PC-3 (cell line): Measurements from ENCODE around the gene ATF7IP. TPM values are rescaled to one million over a fixed set of nuclear protein-coding genes. Genes with fewer than 3 reads are reported as not detected.

Experiments used
- ATAC-seq: fragments of 200-7000 bp; cut with Tn5 transposase; 2 replicates; pipeline ENCODE4 v1.9.1; 2020; ENCODE audit warnings: mild to moderate bottlenecking, moderate library complexity
- BruUV-seq: library from RNA; stranded (reverse); fragments of 400-500 nt; replicated peaks from 2 replicates; lab custom pipeline; 2021; lab: Mats Ljungman, UMichigan
- CTCF ChIA-PET: fragments of 300-600 bp; sonication (Branson Sonifier 250); formaldehyde crosslinking; loops from one replicate; lab custom pipeline; 2022; ENCODE audit warnings: antibody characterized with exemption; lab: Charles Lee
- POLR2A ChIA-PET: fragments of 300-600 bp; sonication (Branson Sonifier 250); formaldehyde crosslinking; loops from one replicate; lab custom pipeline; 2022; ENCODE audit warnings: antibody characterized with exemption; ENCODE audit not compliant: unreplicated experiment; lab: Charles Lee
- DNase-seq: peaks from one replicate; pipeline ENCODE4 v3.0.0-alpha.2; 2015
- H2AFZ ChIP-seq: fragments of 300-600 bp; sonication (generic); 2 replicates; pipeline ENCODE4 v1.6.0; 2016; ENCODE audit warnings: antibody characterized with exemption, low read length
- H3F3A ChIP-seq: fragments of 300-600 bp; sonication (generic); one replicate; pipeline ENCODE4 v1.6.0; 2017; ENCODE audit warnings: antibody characterized with exemption, low read length, control low read depth, mild to moderate bottlenecking; ENCODE audit not compliant: unreplicated experiment
- H3K27ac ChIP-seq: fragments of 300-600 bp; sonication (generic); 2 replicates; pipeline ENCODE4 v1.5.1; 2016; ENCODE audit warnings: mild to moderate bottlenecking, low read length
- H3K27me3 ChIP-seq: fragments of 300-600 bp; sonication (generic); 2 replicates; pipeline ENCODE4 v1.6.1; 2016; ENCODE audit warnings: low read length, mixed read lengths
- H3K36me3 ChIP-seq: fragments of 300-600 bp; sonication (generic); 2 replicates; pipeline ENCODE4 v1.6.1; 2016; ENCODE audit warnings: low read depth, mixed run types, low read length, mixed read lengths
- H3K4me1 ChIP-seq: fragments of 300-600 bp; sonication (generic); 2 replicates; pipeline ENCODE4 v1.5.1; 2016; ENCODE audit warnings: low read length; ENCODE audit not compliant: insufficient read depth
- H3K4me2 ChIP-seq: fragments of 300-600 bp; sonication (generic); 2 replicates; pipeline ENCODE4 v1.6.0; 2016; ENCODE audit warnings: low read length
- H3K4me3 ChIP-seq: fragments of 300-600 bp; sonication (generic); 2 replicates; pipeline ENCODE4 v1.5.1; 2016; ENCODE audit warnings: mild to moderate bottlenecking, low read length, mixed read lengths
- H3K79me2 ChIP-seq: fragments of 300-600 bp; sonication (generic); 2 replicates; pipeline ENCODE4 v1.6.1; 2017; ENCODE audit warnings: low read length, mixed read lengths
- H3K9ac ChIP-seq: fragments of 300-600 bp; sonication (generic); 2 replicates; pipeline ENCODE4 v1.6.0; 2016; ENCODE audit warnings: mild to moderate bottlenecking, low read length
- H3K9me2 ChIP-seq: fragments of 300-600 bp; sonication (generic); replicated peaks from 2 replicates; pipeline ENCODE4 v1.6.1; 2016; ENCODE audit warnings: mixed run types, low read length, mixed read lengths
- H3K9me3 ChIP-seq: fragments of 300-600 bp; sonication (generic); 2 replicates; pipeline ENCODE4 v1.6.1; 2016; ENCODE audit warnings: low read length, mixed read lengths
- H4K20me1 ChIP-seq: fragments of 300-600 bp; sonication (generic); 2 replicates; pipeline ENCODE4 v1.6.1; 2016; ENCODE audit warnings: low read length, mixed read lengths
- EZH2 ChIP-seq: fragments of 300-600 bp; sonication (generic); IDR thresholded peaks from one replicate; pipeline ENCODE4 v1.6.1; 2017; ENCODE audit warnings: antibody characterized with exemption, mild to moderate bottlenecking, low read length; ENCODE audit not compliant: unreplicated experiment
- EZH2phosphoT487 ChIP-seq: fragments of 300-600 bp; sonication (generic); IDR thresholded peaks from 2 replicates; pipeline ENCODE4 v1.6.1; 2018; ENCODE audit warnings: mild to moderate bottlenecking, antibody characterized with exemption, low read length, borderline replicate concordance
- intact Hi-C: fragments of 100-400 bp; cut with micrococcal nuclease; formaldehyde crosslinking; loops from 2 replicates; pipeline ENCODE4 v1.9.0; 2023
- total RNA-seq: library from RNA; depleted of rRNA; stranded (reverse); fragments of >200 nt; gene quantifications from 2 replicates; pipeline ENCODE4 v1.2.3, GENCODE V29; 2014
- TF ChIP-seq, protein P1 (sequence below): fragments of 300-600 bp; sonication (generic); conservative IDR thresholded peaks from 2 replicates; pipeline ENCODE4 v1.5.1; 2017; ENCODE audit warnings: antibody characterized with exemption, low read depth, mild to moderate bottlenecking, low read length

ATF7IP gene
- total RNA-seq, 1 experiment from 2014 or later = 12.5 TPM

DNA sequence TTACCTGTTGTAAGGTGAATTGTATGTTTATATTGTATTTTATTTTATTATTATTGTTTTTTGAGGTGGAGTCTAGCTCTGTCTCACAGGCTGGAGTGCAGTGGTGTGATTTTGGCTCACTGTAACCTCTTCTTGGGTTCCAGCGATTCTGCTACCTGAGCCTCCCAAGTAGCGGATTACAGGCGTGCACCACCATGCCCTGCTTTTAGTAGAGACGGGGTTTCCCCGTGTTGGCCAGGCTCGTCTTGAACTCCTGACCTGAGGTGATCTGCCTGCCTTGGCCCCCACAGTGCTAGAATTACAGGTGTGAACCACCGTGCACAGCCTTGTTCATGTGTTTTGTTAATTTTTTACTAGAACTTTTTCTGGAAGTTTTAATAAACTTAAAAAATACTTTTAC lies 3.8 kb downstream of the ATF7IP start:
- peaks cover 20% of the 10 kb centered on the region for H3K4me1 ChIP-seq
- POLR2A ChIA-PET = no interaction called here
- no peak for DNase-seq
- H3F3A ChIP-seq = no peaks in the 10 kb centered on the region
- no peak overlapping the region for H2AFZ ChIP-seq
- H3K27ac ChIP-seq = no peak overlapping the region
- H3K9ac ChIP-seq = no peak overlapping the region
- peaks cover 85% of the 10 kb centered on the region for H3K79me2 ChIP-seq
- peaks cover 8% of the 10 kb centered on the region; the same call in 1 of the 2 replicates for H4K20me1 ChIP-seq
- TF ChIP-seq EZH2phosphoT487 (no peak), EZH2 (no peak)
- TF ChIP-seq, protein P1, sequence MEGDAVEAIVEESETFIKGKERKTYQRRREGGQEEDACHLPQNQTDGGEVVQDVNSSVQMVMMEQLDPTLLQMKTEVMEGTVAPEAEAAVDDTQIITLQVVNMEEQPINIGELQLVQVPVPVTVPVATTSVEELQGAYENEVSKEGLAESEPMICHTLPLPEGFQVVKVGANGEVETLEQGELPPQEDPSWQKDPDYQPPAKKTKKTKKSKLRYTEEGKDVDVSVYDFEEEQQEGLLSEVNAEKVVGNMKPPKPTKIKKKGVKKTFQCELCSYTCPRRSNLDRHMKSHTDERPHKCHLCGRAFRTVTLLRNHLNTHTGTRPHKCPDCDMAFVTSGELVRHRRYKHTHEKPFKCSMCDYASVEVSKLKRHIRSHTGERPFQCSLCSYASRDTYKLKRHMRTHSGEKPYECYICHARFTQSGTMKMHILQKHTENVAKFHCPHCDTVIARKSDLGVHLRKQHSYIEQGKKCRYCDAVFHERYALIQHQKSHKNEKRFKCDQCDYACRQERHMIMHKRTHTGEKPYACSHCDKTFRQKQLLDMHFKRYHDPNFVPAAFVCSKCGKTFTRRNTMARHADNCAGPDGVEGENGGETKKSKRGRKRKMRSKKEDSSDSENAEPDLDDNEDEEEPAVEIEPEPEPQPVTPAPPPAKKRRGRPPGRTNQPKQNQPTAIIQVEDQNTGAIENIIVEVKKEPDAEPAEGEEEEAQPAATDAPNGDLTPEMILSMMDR = no peak
- ATAC-seq = no peak
- no peaks in the 10 kb centered on the region for H3K27me3 ChIP-seq
- no peaks in the 10 kb centered on the region; the same call in 1 of the 2 replicates for H3K36me3 ChIP-seq
- BruUV-seq = no TSS peak
- CTCF ChIA-PET = no interaction called here
- H3K4me2 ChIP-seq = no peak overlapping the region
- no peaks in the 10 kb centered on the region for H3K9me3 ChIP-seq
- intact Hi-C loops = loop anchor here (5.0 kb wide), 1 partner anchor 182 kb away; no protein-coding TSS in a partner anchor
- no peaks in the 10 kb centered on the region for H3K9me2 ChIP-seq
- no peak overlapping the region for H3K4me3 ChIP-seq

DNA sequence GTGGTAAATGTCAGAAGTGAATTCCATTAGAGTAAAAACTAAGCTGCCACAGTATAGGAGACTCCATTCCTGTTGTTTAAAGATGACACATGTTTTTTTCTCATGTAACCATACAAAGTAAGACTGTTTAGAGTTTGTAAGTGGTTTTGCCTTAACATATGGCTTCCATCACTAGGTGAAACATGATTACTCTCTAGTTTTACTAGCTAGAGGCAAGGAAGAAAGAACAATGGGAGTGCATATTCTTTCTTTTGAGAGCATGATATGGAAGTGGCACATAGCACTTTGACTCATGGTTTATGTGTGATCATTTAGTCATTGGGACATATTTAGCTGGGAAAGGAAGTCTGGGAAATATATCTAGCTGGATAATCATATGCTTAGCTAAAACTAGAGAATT lies 7.7 kb downstream of the ATF7IP start:
- no peaks in the 10 kb centered on the region for H3K27me3 ChIP-seq
- BruUV-seq = no TSS peak
- peaks cover 17% of the 10 kb centered on the region for H3K4me1 ChIP-seq
- no peak overlapping the region for H2AFZ ChIP-seq
- DNase-seq (peak; percentile 76), ATAC-seq (peak; percentile 86)
- no peaks in the 10 kb centered on the region for H4K20me1 ChIP-seq
- CTCF ChIA-PET = interaction anchor here (0.6 to 0.8 kb wide), 2 partner anchors 116 to 412 kb away, joined by 3 read pairs; no protein-coding TSS in a partner anchor
- no peaks in the 10 kb centered on the region for H3K9me3 ChIP-seq
- no peaks in the 10 kb centered on the region for H3K9me2 ChIP-seq
- H3K9ac ChIP-seq = peak overlapping the region; percentile 56; the same call in 1 of the 2 replicates
- no peak overlapping the region for H3K4me3 ChIP-seq
- POLR2A ChIA-PET = no interaction called here
- peak overlapping the region; percentile 70 for H3K4me2 ChIP-seq
- peak overlapping the region; percentile 95 for H3K27ac ChIP-seq
- H3K36me3 ChIP-seq = peaks cover 5% of the 10 kb centered on the region; the same call in 1 of the 2 replicates
- no peak for TF ChIP-seq EZH2
- TF ChIP-seq, protein P1 = no peak
- TF ChIP-seq EZH2phosphoT487 = no peak
- H3K79me2 ChIP-seq = peaks cover 100% of the 10 kb centered on the region
- intact Hi-C loops = no loop called here
- H3F3A ChIP-seq = no peaks in the 10 kb centered on the region

DNA sequence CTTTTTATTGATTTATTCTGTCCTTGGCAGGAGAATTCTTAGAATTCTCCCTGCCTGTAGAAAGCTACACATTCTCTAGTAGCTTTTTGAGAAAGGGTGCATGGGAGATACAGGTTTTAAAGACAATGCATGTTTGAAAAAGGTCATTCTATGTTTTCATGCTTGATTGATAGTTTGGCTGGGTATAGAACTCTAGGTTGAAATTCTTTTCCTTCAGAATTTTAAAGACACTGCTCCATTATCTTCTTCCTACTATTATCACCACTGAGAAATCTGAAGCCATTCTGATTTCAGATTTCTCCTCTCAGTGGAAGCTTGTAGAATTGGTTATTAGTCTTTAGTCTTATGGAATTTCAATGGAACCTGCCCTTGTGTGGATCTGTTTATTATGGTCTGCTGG lies 14.0 kb downstream of the ATF7IP start:
- H2AFZ ChIP-seq = no peak overlapping the region
- no peak for ATAC-seq
- no peaks in the 10 kb centered on the region for H4K20me1 ChIP-seq
- TF ChIP-seq EZH2 (no peak), EZH2phosphoT487 (no peak)
- TF ChIP-seq, protein P1 = no peak
- H3K4me2 ChIP-seq = no peak overlapping the region
- peaks cover 5% of the 10 kb centered on the region; the same call in 1 of the 2 replicates for H3K4me1 ChIP-seq
- intact Hi-C loops = no loop called here
- CTCF ChIA-PET = no interaction called here
- no peak overlapping the region for H3K4me3 ChIP-seq
- 0 out of 2 replicates have a peak, but pooled peaks cover 8% of the 10 kb centered on the region for H3K9me3 ChIP-seq
- BruUV-seq = no TSS peak
- H3K27me3 ChIP-seq = no peaks in the 10 kb centered on the region
- POLR2A ChIA-PET = no interaction called here
- H3K79me2 ChIP-seq = peaks cover 98% of the 10 kb centered on the region
- H3F3A ChIP-seq = peaks cover 3% of the 10 kb centered on the region
- no peak overlapping the region for H3K27ac ChIP-seq
- peaks cover 27% of the 10 kb centered on the region for H3K36me3 ChIP-seq
- H3K9me2 ChIP-seq = no peaks in the 10 kb centered on the region
- no peak for DNase-seq
- no peak overlapping the region for H3K9ac ChIP-seq
